ENCODE results near the gene MAP4. TPM values are rescaled to one million over a fixed set of nuclear protein-coding genes. Genes with fewer than 3 reads are reported as not detected.

Gene MAP4
- total RNA-seq, 2 donors from 2014 or later = 70.6 to 101 TPM

DNA sequence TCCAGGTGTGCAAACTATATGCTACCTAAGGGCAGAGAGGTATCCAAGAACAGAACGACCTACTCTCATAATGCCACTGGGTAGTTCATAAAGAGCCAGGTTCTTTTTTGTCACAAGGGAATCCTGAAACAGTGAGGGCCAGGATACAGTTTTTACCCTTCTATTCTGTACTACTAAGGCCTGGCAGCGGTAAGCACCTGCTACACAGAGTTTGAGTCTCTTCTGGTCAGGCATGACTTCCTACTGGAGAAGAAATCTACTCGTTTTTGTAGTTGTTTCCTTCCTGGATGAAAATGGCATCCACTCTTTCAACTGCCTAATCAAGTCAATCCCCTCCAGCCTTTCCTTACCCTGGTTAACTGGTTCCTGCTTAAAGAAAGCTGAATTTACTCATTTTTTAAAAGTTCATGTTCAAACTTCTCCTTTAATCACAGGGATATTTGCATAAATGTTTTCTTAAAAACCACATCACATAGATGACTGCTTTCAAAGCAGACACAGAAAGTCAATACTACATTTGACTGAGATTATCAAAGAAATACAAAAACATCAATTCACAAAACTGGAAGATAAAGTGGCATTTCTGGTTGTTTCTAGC is 40.0 kb downstream of the MAP4 start:
- H3K4me3 ChIP-seq = no peak overlapping the region
- H3K4me1 ChIP-seq = peaks cover 7% of the 10 kb centered on the region
- DNase-seq (no peak), ATAC-seq (no peak)
- H3K9me3 ChIP-seq = no peaks in the 10 kb centered on the region
- H3K27me3 ChIP-seq = no peaks in the 10 kb centered on the region
- 78% methylated on average over 3 of the region's 3 CpGs for WGBS, 2 donors
- intact Hi-C loops (cut with DNase I) = no loop called here
- H3K36me3 ChIP-seq (replicated peaks in 1 of 2; ENCODE audit: insufficient read depth in 1 of 2, low read depth in 2 of 2) = no peaks in the 10 kb centered on the region
- no peak overlapping the region for H3K27ac ChIP-seq
- no peak for TF ChIP-seq POLR2A (IDR thresholded peaks at IDR 0.05)
- TF ChIP-seq, protein P1, sequence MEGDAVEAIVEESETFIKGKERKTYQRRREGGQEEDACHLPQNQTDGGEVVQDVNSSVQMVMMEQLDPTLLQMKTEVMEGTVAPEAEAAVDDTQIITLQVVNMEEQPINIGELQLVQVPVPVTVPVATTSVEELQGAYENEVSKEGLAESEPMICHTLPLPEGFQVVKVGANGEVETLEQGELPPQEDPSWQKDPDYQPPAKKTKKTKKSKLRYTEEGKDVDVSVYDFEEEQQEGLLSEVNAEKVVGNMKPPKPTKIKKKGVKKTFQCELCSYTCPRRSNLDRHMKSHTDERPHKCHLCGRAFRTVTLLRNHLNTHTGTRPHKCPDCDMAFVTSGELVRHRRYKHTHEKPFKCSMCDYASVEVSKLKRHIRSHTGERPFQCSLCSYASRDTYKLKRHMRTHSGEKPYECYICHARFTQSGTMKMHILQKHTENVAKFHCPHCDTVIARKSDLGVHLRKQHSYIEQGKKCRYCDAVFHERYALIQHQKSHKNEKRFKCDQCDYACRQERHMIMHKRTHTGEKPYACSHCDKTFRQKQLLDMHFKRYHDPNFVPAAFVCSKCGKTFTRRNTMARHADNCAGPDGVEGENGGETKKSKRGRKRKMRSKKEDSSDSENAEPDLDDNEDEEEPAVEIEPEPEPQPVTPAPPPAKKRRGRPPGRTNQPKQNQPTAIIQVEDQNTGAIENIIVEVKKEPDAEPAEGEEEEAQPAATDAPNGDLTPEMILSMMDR (IDR thresholded peaks at IDR 0.05) = no peak

DNA sequence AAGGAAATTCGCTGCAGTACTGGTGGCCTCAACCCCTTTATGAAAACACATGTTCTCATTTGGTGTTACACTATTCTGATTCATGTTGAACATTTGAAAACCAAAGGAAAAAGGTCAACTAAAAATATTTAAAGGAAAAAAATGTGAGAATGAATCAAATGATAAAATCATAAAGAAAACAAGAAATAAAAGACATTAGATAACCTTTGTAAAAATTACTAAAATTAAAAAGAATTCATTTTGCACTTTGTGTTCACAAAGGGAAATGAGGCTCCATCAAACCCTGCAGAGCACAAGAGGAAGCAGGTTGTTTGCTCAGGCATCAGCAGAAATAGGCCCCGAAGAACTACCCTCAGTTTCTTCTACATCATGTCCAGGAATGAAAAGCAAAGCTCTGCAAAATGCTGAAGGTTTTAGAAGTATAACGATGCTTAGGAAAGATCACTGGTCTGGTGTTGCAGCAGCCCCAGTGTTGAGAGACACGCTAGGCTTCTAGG is 41.2 kb downstream of the MAP4 start:
- no peak for DNase-seq
- intact Hi-C loops (cut with DNase I) = no loop called here
- no peak for TF ChIP-seq POLR2A (IDR thresholded peaks at IDR 0.05)
- TF ChIP-seq, protein P1 (IDR thresholded peaks at IDR 0.05) = no peak
- no peaks in the 10 kb centered on the region for H3K4me1 ChIP-seq
- H3K4me3 ChIP-seq = no peak overlapping the region
- 77 to 81% methylated on average over 4 of the region's 4 CpGs for WGBS, 2 donors
- no peaks in the 10 kb centered on the region for H3K27me3 ChIP-seq
- no peaks in the 10 kb centered on the region for H3K36me3 ChIP-seq (replicated peaks in 1 of 2; ENCODE audit: insufficient read depth in 1 of 2, low read depth in 2 of 2)
- no peak overlapping the region for H3K27ac ChIP-seq
- no peak for ATAC-seq
- no peaks in the 10 kb centered on the region for H3K9me3 ChIP-seq

DNA sequence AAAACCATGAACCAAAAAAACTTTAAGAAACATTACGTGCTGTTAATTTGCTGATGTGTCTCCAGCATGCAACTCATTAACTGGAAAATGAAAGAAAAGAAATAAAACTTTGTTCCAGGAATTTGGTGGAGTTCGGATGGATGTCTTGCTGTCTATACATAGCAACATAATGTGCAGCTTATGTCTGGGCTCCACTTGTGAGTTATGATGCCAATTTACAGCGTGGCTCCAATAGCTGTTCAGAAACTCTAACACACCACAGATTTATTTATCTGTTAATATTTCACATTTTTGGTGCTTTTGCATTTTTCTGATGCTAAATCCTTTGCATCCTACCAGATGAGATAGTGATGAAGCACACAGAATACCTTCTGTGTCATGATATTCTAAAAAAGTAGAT is 45.1 kb downstream of the MAP4 start:
- Histone ChIP-seq H3K4me3 (no peak overlapping the region), H3K9me3 (no peaks in the 10 kb centered on the region), H3K27me3 (no peaks in the 10 kb centered on the region), H3K27ac (no peak overlapping the region), H3K36me3 (replicated peaks in 1 of 2; ENCODE audit: insufficient read depth in 1 of 2, low read depth in 2 of 2) (no peaks in the 10 kb centered on the region), H3K4me1 (no peaks in the 10 kb centered on the region)
- DNase-seq (no peak), ATAC-seq (no peak)
- intact Hi-C loops (cut with DNase I) = no loop called here
- no peak for TF ChIP-seq POLR2A (IDR thresholded peaks at IDR 0.05)
- TF ChIP-seq, protein P1 (IDR thresholded peaks at IDR 0.05) = no peak
- WGBS, 2 donors = 89 to 98% methylated on average over 3 of the region's 3 CpGs

DNA sequence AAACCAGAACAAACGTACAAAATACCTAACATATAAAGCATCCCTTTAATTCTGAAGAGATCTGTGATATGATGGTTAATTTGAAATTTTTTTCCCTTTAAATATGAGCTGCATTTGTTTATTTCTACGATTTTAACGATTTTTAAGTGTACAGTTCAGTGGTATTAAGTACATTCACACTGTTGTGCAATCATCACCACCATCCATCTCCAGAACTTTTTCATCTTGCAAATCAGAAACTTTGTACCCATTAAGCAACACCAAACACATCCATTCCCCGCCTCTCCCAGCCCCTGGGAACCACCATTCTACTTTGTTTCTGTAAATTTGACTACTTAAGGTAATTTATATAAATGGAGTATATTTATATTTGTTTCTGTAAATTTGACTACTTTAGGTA is 51.5 kb downstream of the MAP4 start:
- Histone ChIP-seq H3K9me3 (no peaks in the 10 kb centered on the region), H3K27ac (no peak overlapping the region), H3K36me3 (replicated peaks in 1 of 2; ENCODE audit: insufficient read depth in 1 of 2, low read depth in 2 of 2) (no peaks in the 10 kb centered on the region), H3K27me3 (no peaks in the 10 kb centered on the region), H3K4me1 (peaks cover 24% of the 10 kb centered on the region), H3K4me3 (no peak overlapping the region)
- no peak for ATAC-seq
- TF ChIP-seq POLR2A (IDR thresholded peaks at IDR 0.05) = no peak
- TF ChIP-seq, protein P1 (IDR thresholded peaks at IDR 0.05) = no peak
- 86 to 87% methylated on average over 4 of the region's 4 CpGs for WGBS, 2 donors
- intact Hi-C loops (cut with DNase I) = no loop called here
- DNase-seq = no peak

All from body of pancreas (tissue), 4 donors.